Endodermal cell (in vitro differentiated cells): ENCODE results near the gene ADORA2A. TPM values are rescaled to one million over a fixed set of nuclear protein-coding genes. Genes with fewer than 3 reads are reported as not detected.

Source experiments
- DNase-seq: peaks from one replicate; pipeline ENCODE4 v3.0.0-alpha.2; 2017
- H3K27ac ChIP-seq: 2 replicates; pipeline ENCODE4 v1.5.1; 2013; ENCODE audit warnings: mild to moderate bottlenecking, low read depth, low read length, moderate library complexity
- H3K27me3 ChIP-seq: 2 replicates; pipeline ENCODE4 v1.6.1; 2013; ENCODE audit warnings: mild to moderate bottlenecking, low read length, moderate library complexity; ENCODE audit not compliant: insufficient read depth, control insufficient read depth, poor library complexity, severe bottlenecking
- H3K36me3 ChIP-seq: 2 replicates; pipeline ENCODE4 v1.7.0; 2013; ENCODE audit warnings: mild to moderate bottlenecking, low read length, moderate library complexity; ENCODE audit not compliant: control insufficient read depth, insufficient read depth
- H3K4me1 ChIP-seq: one replicate; pipeline ENCODE4 v1.7.0; 2013; ENCODE audit warnings: low read length; ENCODE audit not compliant: control insufficient read depth, insufficient read depth
- H3K4me3 ChIP-seq: 2 replicates; pipeline ENCODE4 v1.5.1; 2013; ENCODE audit warnings: mild to moderate bottlenecking, low read length, moderate library complexity
- H3K9ac ChIP-seq: 2 replicates; pipeline ENCODE4 v1.6.1; 2013; ENCODE audit warnings: mild to moderate bottlenecking, low read length, moderate library complexity; ENCODE audit not compliant: poor library complexity, severe bottlenecking; ENCODE audit errors: extremely low read depth
- H3K9me3 ChIP-seq: 2 replicates; pipeline ENCODE4 v1.6.1; 2013; ENCODE audit warnings: mild to moderate bottlenecking, low read length, moderate library complexity; ENCODE audit not compliant: control insufficient read depth
- H3K27ac Mint-ChIP-seq: 2 replicates; pipeline ENCODE4 v1.8.0; 2020; ENCODE audit warnings: mixed read lengths
- H3K27me3 Mint-ChIP-seq: 2 replicates; pipeline ENCODE4 v1.8.0; 2021; ENCODE audit warnings: mild to moderate bottlenecking, mixed read lengths; ENCODE audit not compliant: insufficient read depth
- H3K36me3 Mint-ChIP-seq: 2 replicates; pipeline ENCODE4 v1.8.0; 2020; ENCODE audit warnings: low read depth, mixed read lengths
- H3K4me1 Mint-ChIP-seq: 2 replicates; pipeline ENCODE4 v1.8.0; 2020; ENCODE audit warnings: mixed read lengths
- H3K4me3 Mint-ChIP-seq: 2 replicates; pipeline ENCODE4 v1.8.0; 2020; ENCODE audit warnings: mild to moderate bottlenecking, moderate library complexity, mixed read lengths
- H3K9me3 Mint-ChIP-seq: 2 replicates; pipeline ENCODE4 v1.8.0; 2020; ENCODE audit warnings: mild to moderate bottlenecking, mixed read lengths
- CTCF ChIP-seq: fragments of 200-600 bp; sonication (generic); conservative IDR thresholded peaks from 2 replicates; pipeline ENCODE4 v1.5.0; 2021; ENCODE audit warnings: antibody characterized with exemption, mild to moderate bottlenecking
- WGBS, 2 experiments: methylation state at CpG; one replicate each; pipeline versions ENCODE4 v1.1.5 to v1.1.7; 2013; ENCODE audit warnings: missing lambda C conversion rate in 2 of 2, mixed read lengths in 1 of 2; ENCODE audit not compliant: insufficient coverage in 1 of 2, insufficient read length in 1 of 2; 5-methylcytosine and 5-hydroxymethylcytosine counted together
- total RNA-seq, 2 donors: library from RNA; stranded (reverse); fragmentation: NEBNext Ultra II Directional in 1 of 2; extraction: Animal tissue kit (Norgen Biotek cat#: 25700) in 1 of 2; gene quantifications; 2 replicates in 1 of 2; 3 replicates in 1 of 2; pipeline ENCODE4 v1.2.1, GENCODE V29; 2021

ADORA2A gene
- total RNA-seq, 2 donors from 2014 or later, result 4.1 to 4.7 TPM

- DNase-seq, result no peak
- Histone ChIP-seq H3K9me3 (no peaks in the 10 kb centered on the region), H3K27me3 (peaks cover 21% of the 10 kb centered on the region), H3K27ac (no peak overlapping the region), H3K9ac (no peak overlapping the region), H3K4me3 (no peak overlapping the region), H3K36me3 (peaks cover 13% of the 10 kb centered on the region), H3K4me1 (no peaks in the 10 kb centered on the region)
- H3K4me3 Mint-ChIP-seq, result no peak overlapping the region
- no peaks in the 10 kb centered on the region for H3K4me1 Mint-ChIP-seq
- no peak for TF ChIP-seq CTCF
- no peak overlapping the region for H3K27ac Mint-ChIP-seq
- WGBS, 2 experiments, result 89 to 97% methylated on average over 5 to 11 of the region's 11 CpGs
- H3K36me3 Mint-ChIP-seq, result no peaks in the 10 kb centered on the region
- no peaks in the 10 kb centered on the region for H3K9me3 Mint-ChIP-seq
- peaks cover 27% of the 10 kb centered on the region for H3K27me3 Mint-ChIP-seq
These were observed 6.4 kb upstream of the ADORA2A start for GRCh38 chr22:24420977-24421343.

GRCh38 chr22:24421428-24421931 is 5.9 kb upstream of the ADORA2A start:
- Mint-ChIP-seq H3K4me1 (no peaks in the 10 kb centered on the region), H3K36me3 (no peaks in the 10 kb centered on the region), H3K4me3 (no peak overlapping the region), H3K9me3 (no peaks in the 10 kb centered on the region), H3K27ac (peak overlapping the region; percentile 58), H3K27me3 (peaks cover 32% of the 10 kb centered on the region)
- Histone ChIP-seq H3K36me3 (peaks cover 8% of the 10 kb centered on the region), H3K27ac (no peak overlapping the region), H3K27me3 (peaks cover 26% of the 10 kb centered on the region), H3K9ac (no peak overlapping the region), H3K4me1 (no peaks in the 10 kb centered on the region), H3K4me3 (no peak overlapping the region), H3K9me3 (no peaks in the 10 kb centered on the region)
- WGBS, 2 experiments, result 49 to 59% methylated on average over 6 to 9 of the region's 9 CpGs
- DNase-seq, result peak; percentile 95
- TF ChIP-seq CTCF, result peak; percentile 95

DNA sequence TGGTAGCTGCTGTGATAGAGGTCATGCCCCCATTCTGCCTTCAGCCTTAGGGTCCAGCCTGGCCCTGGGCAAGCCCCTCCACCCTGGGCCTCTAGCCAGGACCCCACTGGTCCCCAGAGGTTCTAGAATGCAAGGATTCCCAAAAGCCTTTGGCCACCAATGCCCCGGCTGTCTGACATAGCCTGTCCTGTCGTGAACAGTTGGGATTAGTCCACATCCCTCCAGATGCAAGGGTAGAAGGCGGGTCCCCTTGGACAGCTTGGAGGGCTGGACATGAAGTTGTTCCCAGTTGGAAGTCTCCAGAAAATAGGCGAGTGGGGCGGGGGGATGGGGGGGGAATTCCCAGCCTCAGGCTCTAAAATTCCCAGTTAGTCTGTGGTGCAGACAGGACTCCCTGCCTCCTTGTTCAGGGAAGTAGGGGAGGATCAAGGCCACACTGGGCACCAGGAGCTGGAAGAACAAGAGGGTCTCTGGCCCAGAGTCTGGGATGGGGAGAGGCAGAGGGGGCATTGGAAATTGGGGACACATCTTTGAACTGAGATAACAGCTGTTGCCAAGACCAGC is 5.2 kb upstream of the ADORA2A start:
- Histone ChIP-seq H3K27ac (no peak overlapping the region), H3K4me3 (no peak overlapping the region), H3K9ac (no peak overlapping the region), H3K27me3 (peaks cover 27% of the 10 kb centered on the region), H3K4me1 (no peaks in the 10 kb centered on the region), H3K9me3 (no peaks in the 10 kb centered on the region), H3K36me3 (peaks cover 4% of the 10 kb centered on the region)
- H3K9me3 Mint-ChIP-seq, result no peaks in the 10 kb centered on the region
- no peaks in the 10 kb centered on the region for H3K36me3 Mint-ChIP-seq
- no peak overlapping the region for H3K27ac Mint-ChIP-seq
- H3K4me1 Mint-ChIP-seq, result no peaks in the 10 kb centered on the region
- H3K4me3 Mint-ChIP-seq, result peak overlapping the region; percentile 22
- TF ChIP-seq CTCF, result no peak
- peaks cover 36% of the 10 kb centered on the region for H3K27me3 Mint-ChIP-seq
- 91 to 94% methylated on average over 3 to 5 of the region's 5 CpGs for WGBS, 2 experiments
- DNase-seq, result no peak
